Thyroid gland (tissue), 4 donors: ENCODE results near the gene ITM2C.

ENCODE experiments used
- POLR2A ChIP-seq, 2 donors: fragments of 450-650 bp; IDR thresholded peaks; one replicate each; pipeline ENCODE4 v1.6.1; 2017; ENCODE audit warnings: antibody characterized with exemption in 2 of 2, mild to moderate bottlenecking in 2 of 2, moderate library complexity in 1 of 2
- TF ChIP-seq, protein P1 (sequence below), 6 experiments: fragments of 200-600 bp in 3 of 6; fragments of 450-650 bp in 3 of 6; sonication (generic) in 3 of 6; IDR thresholded peaks; one replicate each; pipeline ENCODE4 v1.5.1; 2016 to 2019; ENCODE audit warnings: antibody characterized with exemption in 6 of 6, mild to moderate bottlenecking in 2 of 6, inconsistent platforms in 1 of 6, moderate library complexity in 1 of 6

DNA sequence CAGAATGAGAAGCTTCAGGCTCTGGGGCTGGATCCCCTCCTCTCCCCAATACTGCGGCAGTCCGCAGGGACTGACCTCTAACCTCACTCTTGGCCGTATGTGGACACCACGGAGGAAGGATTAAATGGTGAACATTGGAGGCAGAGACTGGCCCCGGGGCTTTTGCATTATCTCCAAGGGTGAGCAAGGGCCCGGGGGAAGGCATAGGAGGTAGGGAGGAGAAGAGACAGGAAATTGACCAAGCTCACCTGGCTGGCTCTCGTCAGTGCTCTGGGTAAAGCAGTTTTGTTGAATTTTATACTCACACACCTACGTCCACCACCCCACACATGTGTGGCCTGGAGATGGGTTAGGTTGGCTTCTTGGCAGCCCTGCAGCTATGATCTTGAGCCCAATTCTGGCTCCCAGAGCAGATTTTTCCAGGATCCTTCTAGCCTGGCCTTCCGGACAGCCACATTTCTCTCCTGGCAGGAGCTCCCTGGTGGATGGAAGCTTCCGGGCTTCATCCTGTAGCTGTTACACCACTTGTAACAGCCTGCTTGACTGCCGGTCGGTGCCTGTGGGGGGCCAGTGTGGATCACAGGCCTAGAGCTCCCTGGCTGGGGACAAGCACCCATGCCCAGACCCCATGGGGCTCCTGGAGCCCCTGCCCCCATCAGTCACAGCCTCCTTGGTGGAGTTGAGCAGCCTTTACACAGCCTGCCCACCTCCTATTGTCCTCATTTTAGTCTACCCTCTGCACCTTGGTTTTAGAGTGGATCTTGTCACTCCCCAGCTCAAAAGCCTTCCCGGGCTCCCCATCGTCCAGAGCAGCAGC is 7.6 kb downstream of the ITM2C start:
- TF ChIP-seq, protein P1, sequence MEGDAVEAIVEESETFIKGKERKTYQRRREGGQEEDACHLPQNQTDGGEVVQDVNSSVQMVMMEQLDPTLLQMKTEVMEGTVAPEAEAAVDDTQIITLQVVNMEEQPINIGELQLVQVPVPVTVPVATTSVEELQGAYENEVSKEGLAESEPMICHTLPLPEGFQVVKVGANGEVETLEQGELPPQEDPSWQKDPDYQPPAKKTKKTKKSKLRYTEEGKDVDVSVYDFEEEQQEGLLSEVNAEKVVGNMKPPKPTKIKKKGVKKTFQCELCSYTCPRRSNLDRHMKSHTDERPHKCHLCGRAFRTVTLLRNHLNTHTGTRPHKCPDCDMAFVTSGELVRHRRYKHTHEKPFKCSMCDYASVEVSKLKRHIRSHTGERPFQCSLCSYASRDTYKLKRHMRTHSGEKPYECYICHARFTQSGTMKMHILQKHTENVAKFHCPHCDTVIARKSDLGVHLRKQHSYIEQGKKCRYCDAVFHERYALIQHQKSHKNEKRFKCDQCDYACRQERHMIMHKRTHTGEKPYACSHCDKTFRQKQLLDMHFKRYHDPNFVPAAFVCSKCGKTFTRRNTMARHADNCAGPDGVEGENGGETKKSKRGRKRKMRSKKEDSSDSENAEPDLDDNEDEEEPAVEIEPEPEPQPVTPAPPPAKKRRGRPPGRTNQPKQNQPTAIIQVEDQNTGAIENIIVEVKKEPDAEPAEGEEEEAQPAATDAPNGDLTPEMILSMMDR (IDR thresholded peaks at IDR 0.05) = no peak
- no peak for TF ChIP-seq POLR2A (IDR thresholded peaks at IDR 0.05)
